ENCODE results near the gene CTXND1.

The CTXND1 gene

DNA sequence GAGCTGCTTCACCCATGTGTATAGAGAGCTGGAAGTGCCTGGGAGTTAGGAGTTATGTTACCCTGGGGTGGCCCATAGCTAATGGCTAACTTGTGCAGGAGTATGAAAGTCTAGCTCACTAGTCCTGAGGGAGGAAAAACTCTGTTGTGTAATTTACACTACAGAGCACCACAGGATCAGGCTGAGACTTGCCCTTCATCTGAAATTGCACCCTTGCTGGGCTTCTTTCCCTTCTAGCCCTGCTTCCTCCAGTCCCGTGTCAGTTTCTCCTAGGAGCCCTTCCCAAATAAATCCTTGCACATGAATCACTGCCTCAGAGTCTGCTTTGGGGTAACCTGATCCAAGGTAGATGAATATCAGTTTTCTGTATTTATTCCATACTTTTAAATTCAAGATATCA, 40.0 kb downstream of the CTXND1 start:
- TF ChIP-seq, protein P1, sequence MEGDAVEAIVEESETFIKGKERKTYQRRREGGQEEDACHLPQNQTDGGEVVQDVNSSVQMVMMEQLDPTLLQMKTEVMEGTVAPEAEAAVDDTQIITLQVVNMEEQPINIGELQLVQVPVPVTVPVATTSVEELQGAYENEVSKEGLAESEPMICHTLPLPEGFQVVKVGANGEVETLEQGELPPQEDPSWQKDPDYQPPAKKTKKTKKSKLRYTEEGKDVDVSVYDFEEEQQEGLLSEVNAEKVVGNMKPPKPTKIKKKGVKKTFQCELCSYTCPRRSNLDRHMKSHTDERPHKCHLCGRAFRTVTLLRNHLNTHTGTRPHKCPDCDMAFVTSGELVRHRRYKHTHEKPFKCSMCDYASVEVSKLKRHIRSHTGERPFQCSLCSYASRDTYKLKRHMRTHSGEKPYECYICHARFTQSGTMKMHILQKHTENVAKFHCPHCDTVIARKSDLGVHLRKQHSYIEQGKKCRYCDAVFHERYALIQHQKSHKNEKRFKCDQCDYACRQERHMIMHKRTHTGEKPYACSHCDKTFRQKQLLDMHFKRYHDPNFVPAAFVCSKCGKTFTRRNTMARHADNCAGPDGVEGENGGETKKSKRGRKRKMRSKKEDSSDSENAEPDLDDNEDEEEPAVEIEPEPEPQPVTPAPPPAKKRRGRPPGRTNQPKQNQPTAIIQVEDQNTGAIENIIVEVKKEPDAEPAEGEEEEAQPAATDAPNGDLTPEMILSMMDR (IDR thresholded peaks at IDR 0.05; ENCODE audit: insufficient read depth, low read length, missing control alignments): no peak
- CTCF ChIA-PET: no interaction called here

DNA sequence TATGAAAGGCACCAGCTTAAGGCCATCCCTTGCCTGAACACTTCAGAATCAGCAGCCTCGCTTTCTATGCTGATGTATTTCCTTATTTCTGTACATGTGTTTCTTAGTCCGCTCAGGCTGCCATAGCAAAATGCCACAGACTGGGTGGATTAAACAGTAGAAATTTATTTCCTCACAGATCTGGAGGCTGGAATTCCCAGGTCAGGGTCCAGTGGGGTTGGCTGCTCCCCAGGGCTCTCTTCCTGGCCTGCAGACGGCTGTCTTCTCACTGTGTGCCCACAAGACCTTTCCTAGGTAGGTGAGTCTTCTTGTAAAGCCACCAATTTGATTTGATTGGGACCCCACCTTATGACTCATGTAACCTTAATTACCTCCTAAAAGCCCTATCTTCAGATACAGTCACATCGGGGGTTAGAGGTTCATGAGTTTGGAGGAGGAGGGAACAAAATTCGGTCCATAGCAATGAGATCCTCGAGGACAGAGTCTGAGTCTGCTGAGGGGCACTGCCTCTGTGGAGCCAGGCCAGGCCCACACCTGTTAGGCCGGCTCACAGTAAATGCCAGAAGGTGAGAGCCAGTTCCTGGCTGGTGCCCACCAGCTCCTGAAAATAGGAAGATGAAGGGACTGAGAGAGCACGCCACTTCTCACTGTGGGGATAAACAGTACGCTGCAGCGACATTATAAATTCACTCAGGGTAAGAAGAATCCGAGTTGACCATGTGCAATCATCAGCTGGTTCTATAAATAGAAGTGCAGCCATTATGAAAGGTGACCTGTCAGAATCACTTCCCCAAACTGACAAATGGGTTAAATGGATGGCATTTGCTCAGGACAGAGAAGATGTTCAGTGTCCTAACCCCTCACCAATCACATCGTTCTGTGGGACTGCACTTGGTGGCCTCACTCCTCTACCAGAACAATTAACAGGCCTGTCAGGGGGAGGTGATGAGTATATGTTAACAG, 41.1 kb downstream of the CTXND1 start:
- ChIA-PET CTCF (no interaction called here), POLR2A (no interaction called here)
- no peak for DNase-seq (ENCODE audit: low read depth, low spot score)
- TF ChIP-seq, protein P1 (IDR thresholded peaks at IDR 0.05; ENCODE audit: insufficient read depth, low read length, missing control alignments): no peak
- no peak overlapping the region for H3K4me3 ChIP-seq (ENCODE audit: low read depth, low read length)

More for the DNA sequence above, 40.0 kb downstream of the CTXND1 start:
- POLR2A ChIA-PET: no interaction called here
- H3K4me3 ChIP-seq (ENCODE audit: low read depth, low read length): no peak overlapping the region
- no peak for DNase-seq (ENCODE audit: low read depth, low spot score)

DNA sequence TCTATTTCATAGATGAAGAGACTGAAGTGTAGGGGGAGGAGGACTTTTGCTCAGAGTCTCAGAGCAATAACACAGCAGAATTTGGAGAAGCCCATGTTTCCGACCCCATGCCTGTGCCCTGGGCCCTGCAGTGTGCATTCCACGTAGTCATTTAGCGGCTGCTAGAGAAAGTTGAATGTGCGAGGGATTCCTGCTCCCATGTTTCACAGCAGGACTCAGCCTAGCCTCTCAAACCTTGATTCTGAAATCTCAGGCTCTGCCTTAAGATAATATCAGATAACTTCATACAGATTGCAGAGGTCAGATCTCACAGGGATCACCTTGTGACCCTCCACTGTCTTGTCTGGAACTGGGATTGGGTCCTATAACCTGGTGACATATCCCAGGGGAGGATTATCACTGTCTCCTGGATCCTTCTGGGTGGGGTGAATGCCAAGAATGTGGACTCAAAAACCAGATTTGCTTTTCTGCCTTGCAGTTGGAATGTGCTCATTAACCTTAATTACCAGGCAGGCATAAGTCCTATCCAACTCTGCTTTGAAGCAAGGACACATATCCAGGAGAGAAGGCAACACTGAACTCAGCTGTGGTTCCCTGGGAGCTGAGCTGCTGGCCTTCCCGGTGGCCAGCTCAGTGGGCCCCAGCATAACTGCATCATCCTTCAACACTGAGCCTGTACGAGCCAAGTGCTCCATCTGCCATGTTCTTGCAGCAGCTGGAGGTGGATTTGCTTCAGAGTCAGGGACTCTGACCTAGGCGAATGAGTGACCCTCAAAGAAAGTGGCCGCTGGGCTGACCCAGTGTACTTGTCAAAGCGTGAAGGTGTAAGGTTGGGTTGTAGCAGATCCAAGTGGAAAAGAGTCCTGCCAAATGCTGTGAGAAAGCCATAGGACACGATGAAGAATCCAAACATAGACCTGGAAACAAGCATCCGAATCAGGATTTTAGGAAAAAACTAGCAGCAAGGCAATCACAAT, 43.0 kb downstream of the CTXND1 start:
- no peak overlapping the region for H3K4me3 ChIP-seq (ENCODE audit: low read depth, low read length)
- DNase-seq (ENCODE audit: low read depth, low spot score): no peak
- ChIA-PET POLR2A (no interaction called here), CTCF (no interaction called here)
- TF ChIP-seq, protein P1 (IDR thresholded peaks at IDR 0.05; ENCODE audit: insufficient read depth, low read length, missing control alignments): no peak

DNA sequence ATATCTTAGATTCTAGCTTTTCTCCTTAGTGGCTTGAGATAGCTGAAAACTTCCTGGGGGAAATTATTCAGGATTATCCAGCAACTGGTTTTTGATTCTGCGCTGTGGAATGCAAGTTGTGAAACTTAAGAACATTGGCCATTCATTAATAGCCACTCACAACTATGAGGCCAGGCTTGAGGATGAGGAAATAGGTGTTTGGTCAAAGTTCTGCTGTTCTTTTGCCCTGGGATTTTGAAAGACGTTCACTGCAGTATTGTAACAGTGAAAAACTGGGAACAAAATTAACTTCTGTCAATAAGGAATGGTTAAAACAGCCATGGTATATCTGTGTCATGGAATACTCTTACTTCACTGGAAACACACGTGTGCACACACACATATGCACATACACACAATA, 44.1 kb downstream of the CTXND1 start:
- H3K4me3 ChIP-seq (ENCODE audit: low read depth, low read length): no peak overlapping the region
- ChIA-PET CTCF (no interaction called here), POLR2A (no interaction called here)
- TF ChIP-seq, protein P1 (IDR thresholded peaks at IDR 0.05; ENCODE audit: insufficient read depth, low read length, missing control alignments): no peak
- DNase-seq (ENCODE audit: low read depth, low spot score): no peak

DNA sequence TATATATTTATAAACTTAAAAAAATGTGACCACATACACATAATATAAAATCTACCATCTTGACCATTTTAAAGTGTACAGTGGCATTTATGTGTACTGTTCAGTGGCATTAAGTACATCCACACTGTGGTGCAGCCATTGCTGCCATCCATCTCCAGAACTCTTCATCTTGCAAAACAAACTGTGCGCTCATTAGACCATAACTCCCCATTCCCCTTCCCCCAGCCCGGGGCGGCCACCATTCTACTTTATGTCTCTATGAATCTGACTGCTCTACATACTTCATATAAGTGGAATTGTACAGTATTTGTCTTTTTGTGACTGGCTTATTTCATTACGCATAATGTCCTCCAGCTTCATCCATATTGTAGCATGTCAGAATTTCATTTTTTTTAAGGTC, 47.8 kb downstream of the CTXND1 start:
- ChIA-PET CTCF (no interaction called here), POLR2A (no interaction called here)
- no peak overlapping the region for H3K4me3 ChIP-seq (ENCODE audit: low read depth, low read length)
- DNase-seq (ENCODE audit: low read depth, low spot score): no peak
- TF ChIP-seq, protein P1 (IDR thresholded peaks at IDR 0.05; ENCODE audit: insufficient read depth, low read length, missing control alignments): no peak

Measured in AG04449 (cell line).